ENCODE results near the gene NRDE2. TPM values are rescaled to one million over a fixed set of nuclear protein-coding genes. Genes with fewer than 3 reads are reported as not detected.

The NRDE2 gene
- total RNA-seq, 1 experiment from 2014 or later = 18.0 TPM

DNA sequence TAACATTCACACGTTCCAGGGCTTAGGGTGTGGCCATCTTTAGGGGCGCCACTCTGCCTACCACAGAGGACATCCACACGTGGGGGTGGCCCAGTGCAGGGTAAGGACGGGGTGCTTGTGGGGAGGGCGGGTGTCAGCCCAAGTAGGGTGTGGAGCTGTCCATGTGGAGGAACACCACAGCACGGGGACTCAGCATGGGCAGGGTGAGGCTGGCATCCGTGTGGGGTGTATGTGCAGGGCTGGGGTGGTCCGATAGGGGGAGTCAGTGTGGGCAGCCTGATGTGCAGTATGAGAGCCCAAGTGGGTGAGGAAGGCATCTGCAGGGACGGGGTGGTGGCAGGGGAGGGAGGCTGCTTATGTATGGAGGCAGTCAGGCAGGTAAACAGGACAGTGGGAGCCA lies 57.7 kb downstream of the NRDE2 start:
- POLR2A ChIA-PET = no interaction called here
- Mint-ChIP-seq H3K4me1 (ENCODE audit: low read depth, unreplicated experiment) (no peaks in the 10 kb centered on the region), H3K27ac (ENCODE audit: unreplicated experiment) (no peak overlapping the region), H3K9me3 (ENCODE audit: unreplicated experiment) (no peaks in the 10 kb centered on the region), H3K4me3 (ENCODE audit: unreplicated experiment) (no peak overlapping the region), H3K36me3 (ENCODE audit: insufficient read depth, unreplicated experiment) (peaks cover 76% of the 10 kb centered on the region), H3K27me3 (ENCODE audit: insufficient read depth, unreplicated experiment) (no peaks in the 10 kb centered on the region)
- intact Hi-C loops (cut with micrococcal nuclease; ENCODE audit: unreplicated experiment) = no loop called here
- no peak for DNase-seq
- CTCF ChIA-PET = no interaction called here
- no peak overlapping the region for H3K4me3 ChIP-seq (ENCODE audit: low read depth, low read length)
- no TSS peak for BruUV-seq (replicated peaks)
- H3K9me3 ChIP-seq = no peaks in the 10 kb centered on the region
- no peaks in the 10 kb centered on the region; the same call in 1 of the 2 replicates for H3K36me3 ChIP-seq (ENCODE audit: control insufficient read depth, insufficient read depth, low read length)
- TF ChIP-seq, protein P1, sequence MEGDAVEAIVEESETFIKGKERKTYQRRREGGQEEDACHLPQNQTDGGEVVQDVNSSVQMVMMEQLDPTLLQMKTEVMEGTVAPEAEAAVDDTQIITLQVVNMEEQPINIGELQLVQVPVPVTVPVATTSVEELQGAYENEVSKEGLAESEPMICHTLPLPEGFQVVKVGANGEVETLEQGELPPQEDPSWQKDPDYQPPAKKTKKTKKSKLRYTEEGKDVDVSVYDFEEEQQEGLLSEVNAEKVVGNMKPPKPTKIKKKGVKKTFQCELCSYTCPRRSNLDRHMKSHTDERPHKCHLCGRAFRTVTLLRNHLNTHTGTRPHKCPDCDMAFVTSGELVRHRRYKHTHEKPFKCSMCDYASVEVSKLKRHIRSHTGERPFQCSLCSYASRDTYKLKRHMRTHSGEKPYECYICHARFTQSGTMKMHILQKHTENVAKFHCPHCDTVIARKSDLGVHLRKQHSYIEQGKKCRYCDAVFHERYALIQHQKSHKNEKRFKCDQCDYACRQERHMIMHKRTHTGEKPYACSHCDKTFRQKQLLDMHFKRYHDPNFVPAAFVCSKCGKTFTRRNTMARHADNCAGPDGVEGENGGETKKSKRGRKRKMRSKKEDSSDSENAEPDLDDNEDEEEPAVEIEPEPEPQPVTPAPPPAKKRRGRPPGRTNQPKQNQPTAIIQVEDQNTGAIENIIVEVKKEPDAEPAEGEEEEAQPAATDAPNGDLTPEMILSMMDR (IDR thresholded peaks at IDR 0.05; ENCODE audit: insufficient read depth in 1 of 2, low read depth in 1 of 2, low read length in 1 of 2, severe bottlenecking in 1 of 2, unreplicated experiment in 1 of 2) = no peak
- no peaks in the 10 kb centered on the region for H3K4me1 ChIP-seq
- H3K27me3 ChIP-seq (replicated peaks; ENCODE audit: control insufficient read depth, insufficient read depth, low read length) = no peaks in the 10 kb centered on the region

DNA sequence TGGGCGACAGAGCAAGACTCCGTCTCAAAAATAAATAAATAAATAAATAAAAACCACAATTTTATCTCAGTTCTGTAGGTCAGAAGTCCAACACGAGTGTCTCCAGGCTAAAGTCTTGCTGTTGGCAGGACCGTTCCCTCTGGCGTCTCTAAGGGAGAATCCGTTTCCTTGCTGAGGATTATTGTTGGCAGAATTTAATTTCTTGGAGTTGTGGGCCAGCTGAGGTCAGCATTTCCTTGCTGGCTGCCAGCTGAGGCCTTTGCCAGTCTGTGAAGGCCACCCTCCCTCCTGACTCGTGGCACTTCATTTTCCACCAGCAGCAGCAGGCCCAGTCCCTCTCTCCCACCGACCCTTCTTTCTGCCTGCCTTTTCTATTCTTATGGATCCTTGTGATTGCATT lies 58.2 kb downstream of the NRDE2 start:
- peaks cover 81% of the 10 kb centered on the region for H3K36me3 Mint-ChIP-seq (ENCODE audit: insufficient read depth, unreplicated experiment)
- no TSS peak for BruUV-seq (replicated peaks)
- Histone ChIP-seq H3K9me3 (no peaks in the 10 kb centered on the region), H3K4me1 (no peaks in the 10 kb centered on the region), H3K36me3 (ENCODE audit: control insufficient read depth, insufficient read depth, low read length) (no peaks in the 10 kb centered on the region; the same call in 1 of the 2 replicates), H3K4me3 (ENCODE audit: low read depth, low read length) (no peak overlapping the region), H3K27me3 (replicated peaks; ENCODE audit: control insufficient read depth, insufficient read depth, low read length) (no peaks in the 10 kb centered on the region)
- no peak for DNase-seq
- no peak overlapping the region for H3K4me3 Mint-ChIP-seq (ENCODE audit: unreplicated experiment)
- H3K9me3 Mint-ChIP-seq (ENCODE audit: unreplicated experiment) = no peaks in the 10 kb centered on the region
- no peak overlapping the region for H3K27ac Mint-ChIP-seq (ENCODE audit: unreplicated experiment)
- TF ChIP-seq, protein P1 (IDR thresholded peaks at IDR 0.05; ENCODE audit: insufficient read depth in 1 of 2, low read depth in 1 of 2, low read length in 1 of 2, severe bottlenecking in 1 of 2, unreplicated experiment in 1 of 2) = no peak
- intact Hi-C loops (cut with micrococcal nuclease; ENCODE audit: unreplicated experiment) = no loop called here
- H3K27me3 Mint-ChIP-seq (ENCODE audit: insufficient read depth, unreplicated experiment) = no peaks in the 10 kb centered on the region
- ChIA-PET CTCF (no interaction called here), POLR2A (no interaction called here)
- H3K4me1 Mint-ChIP-seq (ENCODE audit: low read depth, unreplicated experiment) = no peaks in the 10 kb centered on the region

DNA sequence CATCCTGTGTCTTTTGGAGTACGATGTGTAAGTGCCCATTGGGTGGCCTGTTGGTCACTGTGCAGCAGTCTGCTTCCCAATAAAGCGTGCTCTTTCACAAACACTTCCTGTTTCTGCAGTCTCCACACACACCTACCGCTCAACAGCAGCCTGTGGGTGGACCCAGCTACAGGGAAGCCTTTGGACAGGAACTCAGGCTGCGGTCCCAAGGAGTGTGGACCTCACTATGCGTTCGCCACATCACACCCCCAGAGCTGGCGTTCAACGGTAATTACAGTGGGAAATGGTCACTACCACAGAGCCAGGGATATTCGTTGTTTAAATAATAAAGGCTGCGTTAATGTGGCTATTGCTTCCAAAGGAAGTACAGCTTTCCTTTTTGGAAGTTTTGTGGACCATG lies 59.2 kb downstream of the NRDE2 start:
- no TSS peak for BruUV-seq (replicated peaks)
- ChIA-PET POLR2A (no interaction called here), CTCF (no interaction called here)

More for the DNA sequence above, 59.2 kb downstream of the NRDE2 start:
- H3K9me3 Mint-ChIP-seq (ENCODE audit: unreplicated experiment) = no peaks in the 10 kb centered on the region
- H3K27me3 Mint-ChIP-seq (ENCODE audit: insufficient read depth, unreplicated experiment) = no peaks in the 10 kb centered on the region
- no peak overlapping the region for H3K4me3 Mint-ChIP-seq (ENCODE audit: unreplicated experiment)
- Histone ChIP-seq H3K4me3 (ENCODE audit: low read depth, low read length) (no peak overlapping the region), H3K4me1 (no peaks in the 10 kb centered on the region), H3K27me3 (replicated peaks; ENCODE audit: control insufficient read depth, insufficient read depth, low read length) (no peaks in the 10 kb centered on the region), H3K36me3 (ENCODE audit: control insufficient read depth, insufficient read depth, low read length) (no peaks in the 10 kb centered on the region; the same call in 1 of the 2 replicates), H3K9me3 (no peaks in the 10 kb centered on the region)
- H3K36me3 Mint-ChIP-seq (ENCODE audit: insufficient read depth, unreplicated experiment) = peaks cover 81% of the 10 kb centered on the region
- no peak for DNase-seq
- no peak overlapping the region for H3K27ac Mint-ChIP-seq (ENCODE audit: unreplicated experiment)
- TF ChIP-seq, protein P1 (IDR thresholded peaks at IDR 0.05; ENCODE audit: insufficient read depth in 1 of 2, low read depth in 1 of 2, low read length in 1 of 2, severe bottlenecking in 1 of 2, unreplicated experiment in 1 of 2) = no peak
- intact Hi-C loops (cut with micrococcal nuclease; ENCODE audit: unreplicated experiment) = no loop called here
- H3K4me1 Mint-ChIP-seq (ENCODE audit: low read depth, unreplicated experiment) = no peaks in the 10 kb centered on the region

Measured in Caco-2 (cell line).